Aorta (tissue), 5 donors: ENCODE results near the gene KCNH1. TPM values are rescaled to one million over a fixed set of nuclear protein-coding genes. Genes with fewer than 3 reads are reported as not detected.
"Not testable (repeated sequence)": the region's sequence is repeated elsewhere in the genome, so short reads cannot be mapped to it uniquely, and the experiment has no call there.

Experiments used
- ATAC-seq: fragments of 200-7000 bp; cut with Tn5 transposase; one replicate; pipeline ENCODE4 v1.9.1; 2022; ENCODE audit warnings: moderate library complexity; ENCODE audit not compliant: low FRiP score
- DNase-seq, 2 donors: peaks; one replicate each; pipeline ENCODE4 v3.0.0-alpha.2; 2020
- H3K27ac ChIP-seq, 2 donors: one replicate each; pipeline ENCODE4 v1.5.1; 2013; ENCODE audit warnings: low read length in 2 of 2, mild to moderate bottlenecking in 2 of 2, moderate library complexity in 2 of 2, control low read depth in 1 of 2, inconsistent platforms in 1 of 2, low read depth in 1 of 2
- H3K27me3 ChIP-seq, 2 donors: one replicate each; pipeline ENCODE4 v1.6.1; 2013; ENCODE audit warnings: control low read depth in 1 of 2, low read length in 1 of 2, mild to moderate bottlenecking in 1 of 2, moderate library complexity in 1 of 2; ENCODE audit not compliant: insufficient read depth in 2 of 2, control insufficient read depth in 1 of 2
- H3K36me3 ChIP-seq, 2 donors: one replicate each; pipeline ENCODE4 v1.6.1; 2013; ENCODE audit warnings: control low read depth in 1 of 2, low read length in 1 of 2, mild to moderate bottlenecking in 1 of 2; ENCODE audit not compliant: insufficient read depth in 2 of 2, control insufficient read depth in 1 of 2
- H3K4me1 ChIP-seq, 2 donors: one replicate each; pipeline ENCODE4 v1.6.1; 2013; ENCODE audit warnings: low read length in 2 of 2, control low read depth in 1 of 2, mild to moderate bottlenecking in 1 of 2, moderate library complexity in 1 of 2; ENCODE audit not compliant: insufficient read depth in 2 of 2, control insufficient read depth in 1 of 2
- H3K4me3 ChIP-seq, 2 donors: one replicate each; pipeline ENCODE4 v1.5.1; 2013; ENCODE audit warnings: low read length in 2 of 2, control low read depth in 1 of 2, mild to moderate bottlenecking in 1 of 2
- H3K9me3 ChIP-seq: one replicate; pipeline ENCODE4 v1.6.1; 2013; ENCODE audit warnings: mild to moderate bottlenecking, low read length; ENCODE audit not compliant: control insufficient read depth
- WGBS, 2 donors: extraction: QIAGEN DNeasy Blood & Tissue Kit; methylation state at CpG; one replicate each; pipeline ENCODE4 v1.1.7; 2013; 5-methylcytosine and 5-hydroxymethylcytosine counted together
- intact Hi-C, 2 donors: fragments of 100-400 bp; cut with DNase I; formaldehyde crosslinking; loops; one replicate each; pipeline versions ENCODE4 v1.14.2 to v1.15.0; 2022
- polyA plus RNA-seq, 2 donors: library from polyadenylated mRNA; stranded (reverse); fragments of 200-250 nt; gene quantifications; one replicate each; pipeline ENCODE4 v1.2.3, GENCODE V29; 2013
- total RNA-seq, 2 donors: library from RNA; stranded (reverse); fragmentation: NEBNext Ultra II Directional; extraction: Animal tissue kit (Norgen Biotek cat#: 25700); gene quantifications; one replicate each; pipeline ENCODE4 v1.2.1, GENCODE V29; 2021
- donor health status: healthy with polysubstance abuse.
- donor health status: Bipolar disorder and iron deficiency.
- donor health status: DM: no; HTN: no; CAD: no.
- donor health status: DM: no; HTN: no; CAD: no.
- donor health status: DM: yes; HTN: yes; CAD: no.

KCNH1 gene
- total and polyA plus RNA-seq, 4 donors, result 0.03 to 0.96 (median 0.19) TPM; not detected in 1

- H3K27me3 ChIP-seq, result no peaks in the 10 kb centered on the region
- no peak overlapping the region for H3K4me3 ChIP-seq
- no peak overlapping the region for H3K27ac ChIP-seq
- DNase-seq, result no peak
- ATAC-seq, result no peak
- H3K36me3 ChIP-seq, result no peaks in the 10 kb centered on the region
- intact Hi-C loops, result loop anchor here in 1 of 2 donors (10.0 kb wide), 1 partner anchor 84 kb away; no protein-coding TSS in a partner anchor
- WGBS, 2 donors, result 79 to 83% methylated on average over 6 of the region's 6 CpGs
- peaks cover 5% of the 10 kb centered on the region for H3K9me3 ChIP-seq
- H3K4me1 ChIP-seq, result no peaks in the 10 kb centered on the region
These were observed 155.5 kb downstream of the KCNH1 start for GRCh38 chr1:210978316-210978973.

DNA sequence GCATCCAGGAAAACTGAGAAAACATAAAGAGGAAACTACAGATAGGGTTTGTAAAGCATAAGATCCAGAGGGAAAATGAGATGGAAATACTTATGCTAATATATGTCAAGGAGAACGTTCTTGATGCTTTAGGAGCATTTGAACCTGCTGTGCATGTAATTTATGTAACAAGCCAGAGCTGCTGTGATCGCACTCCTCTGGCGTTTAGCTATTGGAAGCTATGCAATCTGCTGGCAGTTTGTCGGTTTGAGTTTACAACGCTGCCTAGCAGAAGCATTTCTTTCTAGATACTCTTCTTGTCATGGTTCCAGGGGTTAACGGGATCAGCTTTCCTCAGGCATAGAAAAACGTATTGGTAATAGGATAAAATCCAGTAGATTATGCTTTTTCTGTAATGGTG is 182.7 kb downstream of the KCNH1 start:
- 54 to 59% methylated on average over 7 of the region's 7 CpGs for WGBS, 2 donors
- no peaks in the 10 kb centered on the region for H3K27me3 ChIP-seq
- no peaks in the 10 kb centered on the region for H3K4me1 ChIP-seq
- intact Hi-C loops, result no loop called here
- no peak overlapping the region for H3K27ac ChIP-seq
- ATAC-seq (no peak), DNase-seq (no peak)
- no peaks in the 10 kb centered on the region for H3K36me3 ChIP-seq
- H3K4me3 ChIP-seq, result no peak overlapping the region
- peaks cover 1% of the 10 kb centered on the region for H3K9me3 ChIP-seq

DNA sequence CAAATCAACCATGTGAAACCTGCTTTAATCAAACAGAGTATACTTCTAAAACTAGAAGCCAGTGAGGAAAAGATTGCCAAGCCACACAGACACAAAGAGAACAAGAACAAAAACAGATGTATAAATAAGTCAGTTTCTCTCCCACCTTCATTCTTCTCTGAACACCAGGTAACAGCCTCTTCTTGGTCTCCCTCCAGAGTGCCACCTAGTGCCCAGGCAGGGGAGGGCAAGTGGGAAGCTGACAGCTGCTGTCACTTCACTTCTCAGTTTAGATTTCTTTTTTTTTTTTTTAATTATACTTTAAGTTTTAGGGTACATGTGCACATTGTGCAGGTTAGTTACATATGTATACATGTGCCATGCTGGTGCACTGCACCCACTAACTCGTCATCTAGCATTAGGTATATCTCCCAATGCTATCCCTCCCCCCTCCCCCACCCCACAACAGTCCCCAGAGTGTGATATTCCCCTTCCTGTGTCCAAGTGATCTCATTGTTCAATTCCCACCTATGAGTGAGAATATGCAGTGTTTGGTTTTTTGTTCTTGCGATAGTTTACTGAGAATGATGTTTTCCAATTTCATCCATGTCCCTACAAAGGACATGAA is 183.9 kb downstream of the KCNH1 start:
- H3K27me3 ChIP-seq, H3K4me1 ChIP-seq, intact Hi-C loops, H3K27ac ChIP-seq, H3K36me3 ChIP-seq, H3K4me3 ChIP-seq, ATAC-seq, H3K9me3 ChIP-seq: not testable (repeated sequence)
- WGBS, 2 donors, result 100% methylated on average over 1 of the region's 2 CpGs
- DNase-seq, result peak in 1 of 2 donors; percentile 48

DNA sequence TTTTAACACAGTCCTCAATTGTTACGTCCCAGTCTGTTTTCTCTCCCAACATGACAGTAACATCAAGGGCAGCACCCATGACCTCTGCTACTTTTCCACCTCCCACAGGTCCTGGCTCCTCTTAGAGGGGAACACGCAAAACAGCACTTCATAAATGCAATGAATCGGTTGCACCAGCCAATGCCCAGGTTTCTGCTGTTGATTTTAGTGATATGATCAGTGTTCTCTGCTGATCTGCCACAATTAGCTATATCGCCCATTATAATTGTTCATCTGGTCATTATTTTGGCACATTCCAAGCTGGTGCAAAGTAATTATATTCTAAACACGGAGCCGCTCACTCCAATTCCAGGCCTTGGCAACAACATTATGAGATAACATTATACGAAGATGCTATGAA is 184.5 kb downstream of the KCNH1 start:
- no peak overlapping the region for H3K27ac ChIP-seq
- H3K4me3 ChIP-seq, result no peak overlapping the region
- no peaks in the 10 kb centered on the region for H3K36me3 ChIP-seq
- 51 to 59% methylated on average over 7 of the region's 7 CpGs for WGBS, 2 donors
- no peak for DNase-seq
- intact Hi-C loops, result no loop called here
- no peak for ATAC-seq
- no peaks in the 10 kb centered on the region for H3K4me1 ChIP-seq
- H3K27me3 ChIP-seq, result no peaks in the 10 kb centered on the region
- H3K9me3 ChIP-seq, result peaks cover 3% of the 10 kb centered on the region

DNA sequence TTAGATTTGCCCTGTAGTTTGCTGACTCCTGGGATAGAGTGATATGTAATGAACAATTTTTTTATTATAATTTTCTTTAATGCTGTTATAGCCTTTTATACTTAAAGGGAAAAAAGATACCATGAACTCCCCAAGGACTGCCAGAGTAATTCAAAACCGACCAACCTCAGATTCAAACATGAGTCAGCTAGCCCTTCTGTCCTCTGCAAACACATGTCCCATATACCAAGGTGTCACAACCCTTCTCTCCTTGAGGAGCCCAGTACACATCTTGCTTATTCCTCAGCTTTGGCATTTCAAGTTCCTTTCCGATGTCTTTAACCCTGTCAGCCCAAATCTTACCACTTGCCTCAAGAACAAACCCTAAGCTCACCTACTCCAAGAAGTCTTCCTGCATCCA is 184.9 kb downstream of the KCNH1 start:
- no peak for DNase-seq
- Histone ChIP-seq H3K36me3 (no peaks in the 10 kb centered on the region), H3K27ac (no peak overlapping the region), H3K4me3 (no peak overlapping the region), H3K4me1 (no peaks in the 10 kb centered on the region), H3K9me3 (peaks cover 3% of the 10 kb centered on the region), H3K27me3 (no peaks in the 10 kb centered on the region)
- no peak for ATAC-seq
- intact Hi-C loops, result no loop called here
- WGBS, 2 donors, result 44 to 47% methylated on average over 2 of the region's 2 CpGs

- Histone ChIP-seq H3K27ac (no peak overlapping the region), H3K27me3 (no peaks in the 10 kb centered on the region), H3K36me3 (no peaks in the 10 kb centered on the region), H3K4me1 (no peaks in the 10 kb centered on the region), H3K4me3 (no peak overlapping the region), H3K9me3 (peaks cover 3% of the 10 kb centered on the region)
- intact Hi-C loops, result no loop called here
- DNase-seq (no peak), ATAC-seq (no peak)
- WGBS, 2 donors, result 31% methylated on average over 2 of the region's 2 CpGs
These were observed 189.7 kb downstream of the KCNH1 start for GRCh38 chr1:210944252-210944651.

DNA sequence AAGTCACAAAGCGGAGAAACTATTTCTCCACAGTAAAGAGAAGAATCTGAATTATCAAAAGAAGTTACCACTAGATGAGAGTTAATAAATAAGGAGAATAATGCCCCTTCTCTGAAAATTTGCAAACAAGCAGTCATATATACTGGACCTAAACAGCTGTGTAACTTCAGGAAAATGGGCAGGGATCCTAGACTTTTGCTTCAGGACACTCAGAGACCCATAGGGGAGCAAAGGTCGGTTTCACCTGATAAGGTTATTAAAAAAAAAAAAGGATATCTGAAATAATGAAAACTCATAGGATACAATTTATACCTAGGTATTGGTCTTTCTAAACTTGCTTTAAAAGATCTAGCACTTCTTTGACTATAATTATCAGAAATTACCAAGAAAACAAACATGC is 191.4 kb downstream of the KCNH1 start:
- Histone ChIP-seq H3K27ac (no peak overlapping the region), H3K9me3 (peaks cover 3% of the 10 kb centered on the region), H3K36me3 (no peaks in the 10 kb centered on the region), H3K4me1 (no peaks in the 10 kb centered on the region), H3K27me3 (no peaks in the 10 kb centered on the region), H3K4me3 (no peak overlapping the region)
- intact Hi-C loops, result no loop called here
- 61% methylated on average over 2 of the region's 2 CpGs for WGBS, 2 donors
- DNase-seq (no peak), ATAC-seq (no peak)

- intact Hi-C loops, result no loop called here
- H3K27me3 ChIP-seq, result no peaks in the 10 kb centered on the region
- WGBS, 2 donors, result 71 to 82% methylated on average over 1 of the region's 1 CpG
- no peaks in the 10 kb centered on the region for H3K36me3 ChIP-seq
- ATAC-seq (no peak), DNase-seq (no peak)
- H3K4me1 ChIP-seq, result no peaks in the 10 kb centered on the region
- no peak overlapping the region for H3K27ac ChIP-seq
- peaks cover 3% of the 10 kb centered on the region for H3K9me3 ChIP-seq
- H3K4me3 ChIP-seq, result no peak overlapping the region
These were observed 193.8 kb downstream of the KCNH1 start for GRCh38 chr1:210940081-210940617.

DNA sequence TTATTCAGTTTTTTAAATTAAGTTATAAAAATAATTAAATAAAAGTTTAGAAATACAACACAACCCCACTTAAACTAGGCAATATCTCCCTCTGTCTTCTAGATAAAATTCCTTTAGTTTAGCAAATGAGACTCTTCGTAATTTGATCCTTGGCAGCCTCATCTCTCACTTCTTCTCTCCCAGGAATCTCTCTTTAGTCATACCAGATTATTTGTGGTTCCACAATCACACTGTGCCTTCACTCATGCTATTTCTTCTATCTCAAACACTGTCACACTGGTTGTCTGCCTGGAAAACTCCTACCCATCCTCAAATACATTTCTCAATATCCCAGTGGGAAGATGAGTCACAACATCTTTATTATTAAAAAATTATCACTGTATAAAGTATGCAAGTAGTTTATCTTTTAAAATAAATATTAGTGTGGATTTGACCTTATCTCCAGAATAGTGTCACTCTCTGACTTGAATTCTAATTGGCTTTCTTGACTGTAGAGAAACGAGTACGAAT is 195.5 kb downstream of the KCNH1 start:
- H3K36me3 ChIP-seq, result no peaks in the 10 kb centered on the region
- intact Hi-C loops, result no loop called here
- no peaks in the 10 kb centered on the region for H3K27me3 ChIP-seq
- DNase-seq (no peak), ATAC-seq (no peak)
- H3K27ac ChIP-seq, result no peak overlapping the region
- no peak overlapping the region for H3K4me3 ChIP-seq
- no peaks in the 10 kb centered on the region for H3K4me1 ChIP-seq
- H3K9me3 ChIP-seq, result peaks cover 3% of the 10 kb centered on the region
- WGBS, 2 donors, result 67 to 83% methylated on average over 3 of the region's 3 CpGs
